HG03354 (cell line): ENCODE data around the gene DGKB.
"Not testable (repeated sequence)": the region's sequence is repeated elsewhere in the genome, so short reads cannot be mapped to it uniquely, and the experiment has no call there.

Experiments
- ATAC-seq: cut with Tn5 transposase; IDR thresholded peaks from one replicate; pipeline ENCODE4 v1.9.1; 2021; ENCODE audit warnings: mild to moderate bottlenecking; ENCODE audit not compliant: unreplicated experiment, poor library complexity, severe bottlenecking

Gene DGKB

DNA sequence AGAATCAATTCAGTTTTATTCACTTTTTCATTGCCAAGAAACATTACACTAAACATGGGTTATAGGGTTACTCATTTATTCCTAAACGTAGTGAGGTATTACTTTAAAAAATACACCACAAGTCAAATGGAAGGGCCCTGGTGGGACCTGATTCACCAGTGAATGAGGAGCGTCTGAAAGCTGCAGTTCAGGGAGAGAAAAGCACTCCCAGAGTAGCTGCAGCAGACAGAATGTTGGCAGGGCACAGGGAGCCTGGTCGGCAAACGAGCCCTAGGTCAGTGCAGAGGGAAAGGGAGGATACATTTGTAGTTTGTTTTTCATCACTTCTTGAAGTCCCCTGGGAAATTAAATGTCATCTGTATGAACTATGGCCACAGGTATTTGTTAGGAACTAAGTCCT is 551.4 kb downstream of the DGKB start:
- no peak for ATAC-seq

- no peak for ATAC-seq
Observed at GRCh38 chr7:14341200-14341775, 561.3 kb downstream of the DGKB start.

DNA sequence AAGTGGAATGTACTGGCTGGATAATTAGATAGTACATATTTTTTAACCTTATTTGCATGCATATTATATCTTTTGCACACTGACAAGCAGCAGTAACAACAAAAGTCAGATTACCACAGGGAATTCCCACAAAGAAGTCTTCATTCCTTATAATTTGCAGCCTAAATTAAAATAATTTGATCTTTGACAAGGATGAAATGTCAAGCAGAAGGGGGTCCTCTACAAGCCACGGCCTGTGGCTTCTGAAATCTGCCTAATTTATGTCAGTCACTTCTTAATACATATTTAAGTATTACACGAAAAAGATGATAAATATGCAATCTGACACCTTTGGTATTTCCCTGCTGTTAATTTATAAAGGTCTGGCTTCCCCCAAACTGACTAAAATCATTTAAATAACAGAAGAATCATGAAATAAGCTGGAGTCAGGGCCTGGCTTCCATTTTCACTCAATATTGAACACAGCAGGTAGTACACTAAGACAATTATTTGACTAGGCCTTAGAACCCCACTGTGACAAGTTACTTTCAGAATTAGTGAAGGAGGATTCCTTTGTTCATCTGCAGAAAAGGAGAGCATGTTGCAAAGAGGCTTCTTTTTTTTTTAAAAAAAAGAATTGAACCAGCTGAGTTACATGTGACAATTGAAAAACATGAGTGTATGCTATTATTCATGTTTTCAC is 562.0 kb downstream of the DGKB start:
- no peak for ATAC-seq

DNA sequence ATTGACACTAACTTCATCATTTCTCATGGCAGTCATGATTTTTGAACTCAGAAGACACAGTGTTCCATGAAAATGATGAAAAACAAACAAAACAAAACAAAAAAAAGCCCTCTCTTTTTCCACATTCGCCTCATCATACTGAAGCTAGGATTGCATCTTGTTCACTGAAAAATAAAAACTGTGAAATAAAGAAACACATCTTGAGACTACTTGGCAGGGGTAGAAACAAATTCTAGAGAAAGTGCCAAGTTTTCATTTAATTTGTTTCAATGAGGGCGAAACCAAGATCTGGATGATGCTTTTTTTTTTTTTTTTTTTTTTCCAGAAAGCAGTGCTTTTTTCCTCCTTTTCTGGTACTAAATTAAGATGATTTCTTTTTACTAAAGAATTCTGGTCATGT is 562.7 kb downstream of the DGKB start:
- ATAC-seq = no peak

DNA sequence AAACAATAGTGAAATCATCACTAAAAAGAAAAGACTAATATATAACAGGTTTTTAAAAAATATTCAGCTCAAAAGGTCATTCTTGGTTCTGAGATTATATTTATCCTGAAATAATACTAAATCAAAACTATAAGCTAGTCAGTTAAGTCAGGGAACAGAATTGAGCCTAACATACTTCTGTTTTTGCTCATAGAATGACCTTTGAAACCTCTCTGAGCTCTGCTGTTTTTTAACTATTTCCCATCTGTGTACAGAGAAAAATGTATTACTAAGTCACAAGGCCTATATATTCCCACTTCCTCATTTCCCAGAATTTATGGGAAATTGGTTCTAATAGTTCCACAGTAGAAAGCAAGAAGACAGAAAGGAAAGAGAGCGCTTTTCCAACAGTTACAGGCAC is 566.3 kb downstream of the DGKB start:
- ATAC-seq = no peak

DNA sequence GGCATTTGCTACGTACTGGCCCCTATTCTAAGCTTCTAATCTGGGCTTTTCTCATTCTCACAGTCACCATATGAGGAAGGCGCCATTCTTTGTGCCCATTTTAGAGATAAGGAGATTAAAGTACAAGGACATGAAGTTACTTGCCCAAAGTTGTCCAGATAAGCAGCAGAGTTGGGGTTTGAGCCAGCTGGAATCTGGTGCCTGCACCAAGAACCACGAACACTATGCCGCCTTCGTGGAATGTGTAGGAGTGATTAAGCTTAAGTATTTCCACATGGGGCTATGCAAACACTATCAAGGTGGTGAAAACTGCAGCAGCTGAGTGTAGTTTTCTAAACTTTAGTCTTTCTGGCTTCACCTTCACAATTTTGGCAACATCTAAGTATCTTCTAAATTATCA is 570.4 kb downstream of the DGKB start:
- ATAC-seq = no peak

DNA sequence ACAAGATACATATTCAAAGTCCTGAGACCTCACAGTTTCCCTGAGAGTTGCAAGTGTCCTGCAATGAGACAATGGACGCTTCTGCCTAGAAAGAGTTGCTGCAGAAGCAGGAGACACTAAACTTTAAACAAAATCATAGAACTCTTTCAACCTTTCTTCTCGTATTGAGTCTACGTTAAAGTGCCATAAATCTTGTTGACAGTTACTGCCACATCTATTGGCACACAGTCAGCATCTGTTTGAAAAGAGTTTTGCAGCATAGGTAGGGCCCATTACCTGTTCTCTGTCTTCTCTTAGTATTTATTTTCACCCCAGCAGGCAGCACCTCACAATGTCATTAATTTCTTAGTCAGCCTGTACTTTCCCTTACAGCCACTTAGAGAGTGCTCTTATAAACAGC is 577.8 kb downstream of the DGKB start:
- no peak for ATAC-seq

GRCh38 chr7:14322724-14323123 is 579.8 kb downstream of the DGKB start:
- no peak for ATAC-seq

- ATAC-seq = no peak
Observed at GRCh38 chr7:14321947-14322346, 580.6 kb downstream of the DGKB start.

DNA sequence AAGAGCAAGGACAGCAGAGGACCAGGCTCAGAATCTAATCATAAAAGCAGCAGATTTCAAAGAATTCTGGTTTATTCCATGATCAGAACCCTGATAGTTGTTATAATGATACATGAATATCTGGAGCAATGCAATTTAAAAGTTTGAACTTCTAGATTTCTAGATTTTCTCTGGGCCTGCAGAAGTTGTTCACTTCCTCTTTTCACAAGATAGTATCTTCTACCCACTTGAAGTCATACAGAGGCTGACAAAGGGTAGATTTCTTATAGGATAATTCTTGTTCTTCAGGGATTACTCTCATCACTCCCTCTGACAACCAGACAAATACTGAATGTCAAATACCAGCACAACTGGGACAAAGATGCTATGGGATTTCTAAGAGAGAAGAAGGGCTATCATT is 593.1 kb downstream of the DGKB start:
- ATAC-seq = no peak

DNA sequence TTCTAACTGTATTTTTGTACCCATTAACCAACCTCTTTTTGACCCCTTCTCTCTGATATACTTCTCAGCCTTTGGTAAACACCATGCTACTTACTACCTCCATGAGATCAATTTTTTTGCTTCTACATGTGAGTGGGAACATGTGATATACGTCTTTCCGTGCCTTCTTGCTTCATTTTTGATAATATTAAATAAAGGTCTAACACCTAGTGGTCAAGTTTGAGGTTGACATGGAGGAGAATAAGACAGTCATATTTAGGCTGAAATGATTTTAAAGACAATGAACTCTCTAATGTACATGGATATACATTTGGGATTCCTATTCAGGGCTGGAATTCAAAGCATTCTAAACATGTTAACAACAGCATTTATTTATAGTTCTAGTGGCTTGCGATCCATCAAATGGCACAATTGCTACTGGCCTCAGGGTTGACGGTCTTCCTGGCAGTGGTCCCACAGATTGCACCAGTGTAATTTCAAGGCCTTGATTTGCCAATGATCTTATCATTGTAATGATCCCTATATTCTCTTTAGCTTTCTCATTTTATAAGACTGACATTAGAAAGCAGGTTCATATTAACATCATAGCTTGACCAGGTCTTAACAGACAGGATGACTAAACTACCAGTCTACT is 597.2 kb downstream of the DGKB start:
- ATAC-seq = no peak

GRCh38 chr7:14303536-14303935 is 599.0 kb downstream of the DGKB start:
- no peak for ATAC-seq

GRCh38 chr7:14294637-14295036 is 607.9 kb downstream of the DGKB start:
- no peak for ATAC-seq

GRCh38 chr7:14293434-14293833 is 609.1 kb downstream of the DGKB start:
- ATAC-seq = no peak

GRCh38 chr7:14292737-14293136 is 609.8 kb downstream of the DGKB start:
- no peak for ATAC-seq

DNA sequence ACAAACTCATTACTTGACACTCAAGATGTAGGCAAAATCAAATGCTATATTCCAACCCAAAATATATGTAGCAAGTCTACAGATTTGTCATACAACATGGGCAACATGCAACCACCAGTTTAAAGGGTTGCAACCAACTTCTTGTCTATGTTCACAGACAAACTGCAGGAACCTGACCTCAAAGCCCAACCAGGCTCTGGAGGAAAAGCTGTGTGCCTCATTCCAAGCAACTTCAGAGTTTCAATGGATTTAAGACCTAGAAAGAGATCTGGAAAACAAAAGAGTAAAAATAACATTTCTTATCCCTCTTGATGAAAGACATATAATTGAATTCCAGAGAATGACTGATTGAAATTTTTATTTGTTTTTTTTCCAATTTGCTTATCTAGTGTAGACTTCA is 612.6 kb downstream of the DGKB start:
- ATAC-seq = no peak

DNA sequence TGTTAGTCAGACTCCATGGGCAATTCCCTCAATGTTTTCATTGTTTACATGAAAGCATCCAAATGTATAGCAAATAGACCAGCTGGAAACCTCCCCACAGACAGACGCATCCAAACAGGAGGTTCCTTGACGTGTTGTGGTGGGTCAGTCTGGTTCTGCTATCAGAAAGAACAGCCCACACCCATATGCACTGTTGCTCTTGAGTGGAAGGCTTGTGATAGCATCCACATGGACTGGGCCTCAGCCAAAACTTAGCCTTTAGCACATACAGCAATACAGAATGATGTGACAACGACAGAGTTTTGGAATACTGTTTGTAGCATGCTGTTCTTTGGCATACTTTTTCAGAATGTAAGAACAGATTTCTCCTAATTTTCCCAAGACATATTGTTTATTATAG is 613.9 kb downstream of the DGKB start:
- no peak for ATAC-seq

GRCh38 chr7:14287398-14287797 is 615.2 kb downstream of the DGKB start:
- ATAC-seq = no peak

DNA sequence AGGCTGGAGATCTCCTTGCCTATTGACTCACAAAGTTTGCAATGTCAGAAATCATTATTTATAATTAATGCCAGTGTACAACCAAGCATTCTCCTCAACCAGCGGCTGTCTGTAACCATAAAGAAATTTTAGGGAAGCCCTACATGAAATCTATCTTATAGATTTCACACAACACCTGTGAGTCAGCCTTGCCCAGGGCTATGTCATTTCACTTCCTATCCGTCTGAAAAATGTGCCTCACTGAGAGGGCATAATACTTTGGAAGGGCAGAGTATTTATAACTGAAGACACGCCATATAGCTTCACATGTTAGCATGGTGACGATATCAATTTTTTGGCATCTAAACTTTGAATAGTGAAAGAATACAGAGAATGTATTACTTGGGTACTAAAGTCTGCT is 616.5 kb downstream of the DGKB start:
- ATAC-seq = no peak

GRCh38 chr7:14279065-14279871 is 623.3 kb downstream of the DGKB start:
- not testable (repeated sequence) for ATAC-seq

GRCh38 chr7:14275356-14275755 is 627.2 kb downstream of the DGKB start:
- no peak for ATAC-seq
